T-helper 2 cell treated with Interferon-gamma antibody and Interleukin-4, amounts not matched to agents 5 μg/mL and 100 μg/mL, for 36 hours (primary cell): ENCODE data around the gene NSUN7.
"Not testable (repeated sequence)": the region's sequence is repeated elsewhere in the genome, so short reads cannot be mapped to it uniquely, and the experiment has no call there.

Experiments used
- DNase-seq: peaks from one replicate; pipeline ENCODE4 v3.0.0; 2021; ENCODE audit warnings: low spot score
- H3K27ac Mint-ChIP-seq: one replicate; pipeline ENCODE4 v1.8.0; 2021; ENCODE audit warnings: mild to moderate bottlenecking, mixed read lengths
- H3K27me3 Mint-ChIP-seq: one replicate; pipeline ENCODE4 v1.8.0; 2021; ENCODE audit warnings: low read depth, mixed read lengths
- H3K36me3 Mint-ChIP-seq: one replicate; pipeline ENCODE4 v1.8.0; 2021; ENCODE audit warnings: low read depth, mixed read lengths
- H3K4me1 Mint-ChIP-seq: one replicate; pipeline ENCODE4 v1.8.0; 2021; ENCODE audit warnings: low read depth, mixed read lengths
- H3K4me3 Mint-ChIP-seq: one replicate; pipeline ENCODE4 v1.8.0; 2022; ENCODE audit warnings: mild to moderate bottlenecking, moderate library complexity, mixed read lengths
- H3K9me3 Mint-ChIP-seq: one replicate; pipeline ENCODE4 v1.8.0; 2021; ENCODE audit warnings: mixed read lengths

The NSUN7 gene, protein sequence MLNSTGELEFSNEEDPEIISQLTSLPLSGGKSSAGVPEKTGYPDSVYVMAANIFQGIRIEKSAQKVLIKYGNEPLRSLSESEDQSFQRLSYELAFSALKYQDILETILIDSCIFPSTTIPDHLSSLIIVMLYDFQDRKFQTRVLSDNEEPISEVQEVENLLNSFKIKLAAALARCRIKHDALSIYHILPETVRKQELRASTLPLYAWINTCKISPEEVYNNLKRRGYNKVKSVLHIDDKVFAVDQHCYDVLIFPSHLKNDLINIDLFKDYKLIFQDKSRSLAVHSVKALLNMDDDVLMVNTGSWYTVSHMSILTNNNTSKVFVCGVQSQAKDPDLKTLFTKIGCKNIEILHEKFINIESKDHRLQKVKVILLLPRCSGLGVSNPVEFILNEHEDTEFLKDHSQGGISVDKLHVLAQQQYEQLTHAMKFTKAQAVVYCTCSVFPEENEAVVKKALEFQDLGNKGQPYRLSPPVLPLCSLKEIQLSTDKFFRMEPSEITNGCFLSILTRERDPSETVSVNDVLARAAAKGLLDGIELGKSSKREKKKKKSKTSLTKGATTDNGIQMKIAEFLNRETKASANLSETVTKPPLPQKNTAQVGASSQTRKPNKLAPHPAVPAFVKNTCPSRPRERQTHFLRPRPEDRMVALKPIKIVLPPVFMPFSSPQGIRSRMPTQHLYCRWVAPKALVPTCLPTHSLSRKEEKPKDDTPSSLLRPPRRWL

DNA sequence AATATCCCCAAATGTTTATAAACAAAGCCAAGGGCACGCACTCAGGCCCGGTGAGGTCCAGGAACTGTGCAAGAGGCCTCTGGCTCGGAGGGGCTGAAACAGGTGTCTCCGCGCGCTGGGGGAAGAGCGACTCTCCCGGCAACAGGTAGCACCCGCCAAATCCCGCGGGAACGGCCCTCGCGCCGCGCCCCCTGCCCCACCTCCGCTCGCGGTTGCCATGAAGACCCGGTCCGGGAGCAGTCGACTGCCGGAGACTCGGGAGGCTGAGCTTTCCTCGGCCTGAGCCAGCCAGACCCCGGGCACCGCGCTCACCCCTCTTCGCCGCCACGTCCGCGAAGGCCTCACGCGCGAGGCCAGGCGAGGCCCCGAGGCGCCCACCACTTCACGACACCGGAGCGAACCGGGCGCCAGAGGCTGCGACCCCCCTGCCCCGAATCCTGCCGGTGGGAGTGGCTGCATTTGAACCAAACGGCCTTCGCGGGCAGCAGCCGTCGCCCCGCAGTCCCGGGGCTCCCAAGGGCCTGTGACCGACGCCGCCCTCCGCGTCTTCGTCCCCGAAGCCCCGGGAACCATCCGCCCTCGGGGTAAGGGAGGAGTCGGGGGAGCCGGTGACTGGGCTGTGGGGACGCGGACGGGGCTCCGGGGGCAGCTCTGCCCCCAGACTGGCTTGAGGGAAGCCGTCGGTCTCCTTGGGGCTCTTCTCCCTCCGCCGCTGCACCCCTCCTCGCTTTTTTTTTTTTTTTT, at the start of gene NSUN7:
Gene NSUN7, plus strand, starts transcription at position 239 of the 744 bp plus-strand sequence. CDS start 739 bp downstream, outside the sequence.
- H3K4me3 Mint-ChIP-seq = peak within 1 kb of the TSS; percentile 49
- H3K9me3 Mint-ChIP-seq = peaks cover 3% of the 10 kb centered on the region
- no peak within 1 kb of the TSS for H3K27ac Mint-ChIP-seq
- H3K36me3 Mint-ChIP-seq = no peaks in the 10 kb centered on the region
- peaks cover 61% of the 10 kb centered on the region for H3K27me3 Mint-ChIP-seq
- H3K4me1 Mint-ChIP-seq = peaks cover 3% of the 10 kb centered on the region
- no peak for DNase-seq

DNA sequence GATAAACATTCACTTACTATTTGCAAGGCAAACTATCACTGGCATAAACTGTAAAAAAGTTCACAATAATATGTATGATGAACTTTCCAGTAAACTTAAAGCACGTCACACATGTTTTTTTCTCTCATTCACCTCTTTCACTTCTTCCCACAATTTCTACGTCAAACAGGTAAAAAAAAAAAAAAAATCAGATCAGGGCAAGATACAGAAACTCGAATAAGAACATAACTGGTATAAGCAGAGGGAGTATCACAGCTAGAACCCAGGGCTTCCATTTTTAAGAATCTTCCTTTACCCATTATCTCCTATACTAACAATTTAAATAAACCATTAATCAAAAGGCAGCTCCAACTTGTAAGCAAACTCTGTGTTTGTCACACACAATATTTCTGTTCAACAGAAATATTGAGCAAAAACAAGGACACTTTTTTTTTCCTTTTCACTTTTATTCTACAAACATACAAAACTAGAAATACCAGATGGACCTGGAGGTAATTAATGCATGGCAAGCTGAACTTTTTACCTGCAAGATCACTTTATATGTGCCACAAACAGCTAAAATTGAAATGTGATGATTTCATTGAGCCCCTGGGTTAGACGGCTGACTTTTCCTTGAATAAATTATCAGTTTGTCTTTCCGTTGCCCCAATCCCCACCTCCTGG, 47.5 kb upstream of the NSUN7 start:
- no peaks in the 10 kb centered on the region for H3K36me3 Mint-ChIP-seq
- peak overlapping the region; percentile 78 for H3K27ac Mint-ChIP-seq
- H3K9me3 Mint-ChIP-seq = no peaks in the 10 kb centered on the region
- DNase-seq = no peak
- no peaks in the 10 kb centered on the region for H3K27me3 Mint-ChIP-seq
- H3K4me1 Mint-ChIP-seq = peaks cover 31% of the 10 kb centered on the region
- peak overlapping the region; percentile 32 for H3K4me3 Mint-ChIP-seq

DNA sequence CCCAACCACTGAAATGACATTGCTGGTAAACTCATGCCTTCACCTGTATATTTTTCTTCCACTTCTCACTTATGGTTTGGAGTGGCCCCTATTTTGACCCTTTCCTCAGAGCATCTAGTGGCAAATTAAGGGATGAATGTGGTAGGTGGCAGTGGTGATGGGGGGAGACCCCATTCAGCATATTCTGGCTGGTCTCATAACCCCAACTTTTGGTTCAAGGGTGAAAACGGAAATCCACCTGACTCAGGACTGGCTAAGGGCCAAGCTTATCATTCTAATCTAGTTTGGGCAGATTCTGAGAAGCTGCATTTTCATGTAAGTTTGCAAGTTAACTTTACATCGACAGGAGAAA, 47.0 kb upstream of the NSUN7 start:
- Mint-ChIP-seq H3K27me3 (no peaks in the 10 kb centered on the region), H3K4me3 (peak overlapping the region; percentile 32), H3K4me1 (peaks cover 31% of the 10 kb centered on the region)

DNA sequence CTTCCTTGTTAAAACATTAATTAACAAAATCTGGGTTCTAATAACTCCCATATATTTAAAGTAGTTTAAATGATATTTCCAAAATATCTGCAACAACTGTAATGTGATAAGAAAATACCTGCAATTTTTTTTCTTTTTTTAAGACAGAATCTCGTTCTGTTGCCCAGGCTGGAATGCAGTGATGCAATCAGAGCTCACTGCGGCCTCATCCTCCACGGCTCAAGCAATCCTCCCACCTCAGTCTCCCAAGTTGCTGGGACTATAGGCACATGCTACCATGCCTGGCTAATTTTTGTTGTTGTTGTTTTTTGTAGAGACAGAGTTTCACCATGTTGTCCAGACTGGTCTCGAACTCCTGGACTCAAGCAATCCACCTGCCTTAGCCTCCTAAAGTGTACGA, 45.7 kb upstream of the NSUN7 start:
- Mint-ChIP-seq H3K36me3 (no peaks in the 10 kb centered on the region), H3K27ac (no peak overlapping the region), H3K4me1 (peaks cover 30% of the 10 kb centered on the region), H3K9me3 (no peaks in the 10 kb centered on the region), H3K4me3 (no peak overlapping the region), H3K27me3 (no peaks in the 10 kb centered on the region)
- DNase-seq = no peak

More for the DNA sequence above, 47.0 kb upstream of the NSUN7 start:
- DNase-seq = peak; percentile 76
- no peaks in the 10 kb centered on the region for H3K36me3 Mint-ChIP-seq
- peak overlapping the region; percentile 78 for H3K27ac Mint-ChIP-seq
- H3K9me3 Mint-ChIP-seq = no peaks in the 10 kb centered on the region

DNA sequence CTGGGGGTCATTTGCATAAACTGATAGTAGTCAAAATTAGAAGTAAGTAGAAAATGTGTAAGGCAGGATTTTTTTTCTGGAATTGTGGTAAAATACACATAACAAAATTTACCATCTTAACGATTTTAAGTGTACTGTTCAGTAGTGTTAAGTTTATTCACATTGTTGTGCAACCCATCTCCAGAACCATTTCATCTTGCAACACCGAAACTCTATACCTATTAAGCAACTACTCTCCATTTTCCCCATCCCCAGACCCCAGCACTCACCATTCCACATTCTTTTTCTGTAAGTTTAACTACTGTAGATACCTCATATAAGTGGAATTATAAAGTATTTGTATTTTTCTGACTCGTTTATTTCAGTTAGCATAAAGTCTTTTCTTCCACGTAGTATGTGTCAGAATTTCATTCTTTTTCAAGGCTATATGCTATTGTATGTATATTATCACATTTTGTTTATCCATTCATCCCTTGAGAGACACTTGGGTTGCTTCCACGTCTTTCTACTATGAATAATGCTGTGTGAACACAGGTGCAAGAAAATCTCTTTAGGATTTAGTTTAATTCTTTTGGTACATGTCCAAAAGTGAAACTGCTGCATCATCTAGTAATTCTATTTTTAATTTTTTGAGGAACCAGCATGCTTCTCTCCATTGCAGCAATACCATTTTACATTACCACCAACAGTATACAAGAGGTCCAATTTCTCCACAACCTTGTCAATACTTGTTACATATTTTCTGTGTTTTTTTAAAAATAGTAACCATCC, 39.1 kb upstream of the NSUN7 start:
- Mint-ChIP-seq H3K9me3 (no peaks in the 10 kb centered on the region), H3K27me3 (no peaks in the 10 kb centered on the region), H3K4me1 (peaks cover 24% of the 10 kb centered on the region), H3K27ac (no peak overlapping the region), H3K36me3 (no peaks in the 10 kb centered on the region), H3K4me3 (no peak overlapping the region)
- no peak for DNase-seq

DNA sequence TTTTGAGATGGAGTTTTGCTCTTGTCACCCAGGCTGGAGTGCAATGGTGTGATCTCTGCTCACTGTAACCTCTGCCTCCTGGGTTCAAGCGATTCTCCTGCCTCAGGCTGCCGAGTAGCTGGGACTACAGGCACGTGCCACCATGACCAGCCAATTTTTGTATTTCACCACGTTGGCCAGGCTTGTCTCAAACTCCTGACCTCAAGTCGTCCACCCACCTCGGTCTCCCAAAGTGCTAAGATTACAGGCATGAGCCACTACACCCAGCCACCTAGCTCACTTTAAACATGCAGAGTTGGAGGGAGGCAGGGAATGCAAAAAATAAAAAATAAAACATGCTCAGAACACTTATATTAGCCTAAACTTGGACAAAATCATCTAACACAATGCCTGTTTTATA, 36.8 kb upstream of the NSUN7 start:
- not testable (repeated sequence) for H3K4me3 Mint-ChIP-seq, H3K36me3 Mint-ChIP-seq, DNase-seq, H3K27ac Mint-ChIP-seq, H3K27me3 Mint-ChIP-seq, H3K9me3 Mint-ChIP-seq
- peaks cover 30% of the 10 kb centered on the region for H3K4me1 Mint-ChIP-seq

DNA sequence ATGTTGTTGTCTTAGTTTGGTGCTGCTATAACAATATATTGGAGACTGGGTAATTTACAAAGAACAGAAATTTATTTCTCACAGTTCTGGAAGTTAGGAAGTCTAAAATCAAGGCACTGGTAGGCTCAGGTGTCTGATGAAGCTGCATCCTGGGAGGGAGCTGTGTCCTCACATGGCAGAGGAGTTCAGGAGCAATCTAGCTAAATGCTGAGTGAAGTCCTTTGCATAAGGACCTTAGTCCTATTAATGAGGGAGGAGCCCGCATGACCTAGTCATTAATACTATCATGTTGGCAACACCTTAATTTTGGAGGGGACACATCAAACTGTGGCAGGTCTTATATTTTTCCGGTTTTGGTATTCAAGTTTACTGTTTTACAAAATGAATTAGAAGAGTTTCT, 36.0 kb upstream of the NSUN7 start:
- Mint-ChIP-seq H3K9me3 (no peaks in the 10 kb centered on the region), H3K27ac (no peak overlapping the region), H3K4me3 (no peak overlapping the region), H3K4me1 (peaks cover 37% of the 10 kb centered on the region), H3K27me3 (no peaks in the 10 kb centered on the region), H3K36me3 (no peaks in the 10 kb centered on the region)
- DNase-seq = no peak

DNA sequence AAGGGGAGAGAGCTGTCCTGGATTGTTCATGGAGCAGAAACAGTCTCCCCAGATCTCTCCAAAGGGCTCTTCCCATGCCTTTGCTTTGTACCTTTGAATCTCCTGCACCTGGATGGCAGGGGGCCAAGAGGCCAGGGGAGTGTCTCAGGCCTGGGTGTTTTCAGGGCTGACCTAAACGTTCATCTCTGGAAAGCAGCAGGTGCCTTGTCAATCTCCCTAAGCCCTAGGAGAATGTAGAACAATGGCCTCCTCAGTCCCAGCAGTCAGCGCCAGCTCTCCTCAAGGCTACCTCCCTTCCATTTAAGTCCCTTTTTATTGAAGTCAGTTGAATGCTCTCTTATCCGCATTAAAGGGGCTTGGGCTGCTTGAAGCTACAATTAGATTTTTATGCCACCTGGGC, 31.2 kb upstream of the NSUN7 start:
- H3K27ac Mint-ChIP-seq = no peak overlapping the region
- H3K9me3 Mint-ChIP-seq = no peaks in the 10 kb centered on the region
- H3K36me3 Mint-ChIP-seq = no peaks in the 10 kb centered on the region
- DNase-seq = no peak
- no peaks in the 10 kb centered on the region for H3K27me3 Mint-ChIP-seq
- H3K4me1 Mint-ChIP-seq = peaks cover 34% of the 10 kb centered on the region
- no peak overlapping the region for H3K4me3 Mint-ChIP-seq

DNA sequence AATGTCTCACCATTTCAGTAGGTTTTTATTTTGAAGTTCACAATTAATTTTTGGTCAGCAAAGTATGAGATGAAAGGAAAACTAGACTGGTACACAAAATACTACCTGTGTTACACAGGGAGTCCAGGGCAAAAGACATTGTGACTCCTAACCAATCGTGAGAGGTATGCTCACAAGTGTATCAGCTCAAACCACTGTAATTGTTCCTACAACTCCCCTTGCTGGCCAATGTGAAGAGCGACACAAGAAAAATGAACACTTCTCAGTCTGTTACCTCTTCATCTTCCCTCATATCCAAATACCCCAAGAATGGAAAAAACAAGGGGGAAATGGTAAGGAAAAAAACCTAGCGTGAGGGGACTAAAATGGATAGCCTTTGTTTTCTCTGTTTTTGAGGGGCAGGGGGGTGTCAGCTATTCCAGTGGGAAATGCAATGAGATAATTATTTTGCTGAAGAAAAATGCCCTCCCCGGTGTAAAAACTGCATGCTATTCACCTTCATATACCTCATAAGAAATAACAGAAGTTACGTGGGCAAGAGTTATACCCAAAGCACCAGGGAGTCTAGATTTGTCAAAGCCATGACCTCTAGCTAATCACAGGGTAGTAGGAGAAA, 30.6 kb upstream of the NSUN7 start:
- no peaks in the 10 kb centered on the region for H3K9me3 Mint-ChIP-seq
- no peak overlapping the region for H3K4me3 Mint-ChIP-seq
- H3K36me3 Mint-ChIP-seq = no peaks in the 10 kb centered on the region
- no peak overlapping the region for H3K27ac Mint-ChIP-seq
- H3K4me1 Mint-ChIP-seq = peaks cover 34% of the 10 kb centered on the region
- no peak for DNase-seq
- H3K27me3 Mint-ChIP-seq = no peaks in the 10 kb centered on the region

DNA sequence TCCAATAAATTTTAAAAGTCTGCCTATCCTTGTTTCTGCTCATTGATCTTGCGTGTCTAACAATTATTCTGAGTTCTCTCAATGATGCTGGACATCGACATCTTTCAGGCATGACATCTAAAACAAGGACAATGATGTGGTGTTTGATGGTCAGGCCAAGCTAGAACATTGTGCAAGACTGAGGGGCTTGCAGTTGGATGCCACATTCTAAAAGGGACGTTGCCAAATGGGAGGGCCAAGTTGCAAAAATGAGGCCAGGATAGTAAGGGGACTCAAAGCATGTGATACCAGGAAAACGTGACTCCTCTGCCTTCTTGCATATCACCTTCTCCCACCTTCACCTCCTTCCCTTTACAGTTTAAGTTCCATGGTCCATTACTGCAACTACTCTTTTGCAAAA, 29.4 kb upstream of the NSUN7 start:
- DNase-seq = no peak
- H3K36me3 Mint-ChIP-seq = no peaks in the 10 kb centered on the region
- H3K9me3 Mint-ChIP-seq = no peaks in the 10 kb centered on the region
- H3K4me3 Mint-ChIP-seq = no peak overlapping the region
- H3K27ac Mint-ChIP-seq = no peak overlapping the region
- H3K4me1 Mint-ChIP-seq = peaks cover 29% of the 10 kb centered on the region
- no peaks in the 10 kb centered on the region for H3K27me3 Mint-ChIP-seq

DNA sequence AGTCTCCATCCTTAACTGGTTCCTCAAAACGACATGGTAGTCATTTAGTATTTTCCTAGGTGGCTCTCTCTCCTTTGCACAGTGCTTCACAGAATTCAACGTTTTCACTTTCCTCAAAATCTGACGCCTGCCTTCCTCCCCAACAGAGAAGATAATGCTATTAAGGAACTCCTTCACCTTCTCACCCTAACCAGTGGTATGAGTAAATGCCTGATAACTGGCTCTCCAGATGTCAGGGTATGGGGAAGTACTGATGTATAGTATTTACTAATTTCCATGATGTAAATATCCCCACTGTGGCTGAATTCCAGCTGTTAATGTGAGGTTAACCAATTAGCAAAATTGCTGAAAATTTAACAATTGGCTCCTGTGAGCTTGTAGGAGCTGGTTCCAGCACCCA, 28.8 kb upstream of the NSUN7 start:
- Mint-ChIP-seq H3K36me3 (no peaks in the 10 kb centered on the region), H3K27ac (no peak overlapping the region), H3K9me3 (no peaks in the 10 kb centered on the region), H3K27me3 (no peaks in the 10 kb centered on the region), H3K4me3 (no peak overlapping the region), H3K4me1 (peaks cover 29% of the 10 kb centered on the region)
- no peak for DNase-seq

DNA sequence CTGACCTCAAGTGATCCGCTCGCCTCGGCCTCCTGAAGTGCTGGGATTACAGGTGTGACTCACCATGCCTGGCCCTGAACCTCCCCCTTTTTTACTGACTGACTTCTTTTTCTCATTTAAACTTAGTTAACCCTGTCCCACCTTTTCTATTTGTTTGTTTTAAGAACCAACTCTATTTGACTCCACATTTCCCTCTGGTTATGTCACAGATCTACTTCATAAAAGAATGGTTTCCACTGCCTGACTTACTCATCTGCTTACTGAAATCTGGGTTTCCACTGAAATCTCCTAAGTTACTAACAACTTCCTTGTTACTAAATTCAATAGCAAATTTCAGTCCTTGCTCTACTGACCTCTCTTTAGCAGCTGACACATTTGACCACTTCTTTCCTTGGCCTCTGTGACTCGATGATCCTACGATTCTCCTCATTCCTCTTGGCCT, 28.0 kb upstream of the NSUN7 start:
- DNase-seq = peak; percentile 39
- H3K9me3 Mint-ChIP-seq = no peaks in the 10 kb centered on the region
- no peak overlapping the region for H3K27ac Mint-ChIP-seq
- H3K4me1 Mint-ChIP-seq = peaks cover 25% of the 10 kb centered on the region
- no peaks in the 10 kb centered on the region for H3K36me3 Mint-ChIP-seq
- H3K27me3 Mint-ChIP-seq = peaks cover 4% of the 10 kb centered on the region
- H3K4me3 Mint-ChIP-seq = no peak overlapping the region
